HEK293T (cell line): ENCODE results near the gene ZNF710.

Experiments used
- FOXK2 ChIP-seq: fragments of 450-650 bp; IDR thresholded peaks from 2 replicates; pipeline ENCODE4 v1.6.1; 2016; ENCODE audit warnings: mild to moderate bottlenecking
- SP1 ChIP-seq: fragments of 450-650 bp; IDR thresholded peaks from 2 replicates; pipeline ENCODE4 v1.6.1; 2017

DNA sequence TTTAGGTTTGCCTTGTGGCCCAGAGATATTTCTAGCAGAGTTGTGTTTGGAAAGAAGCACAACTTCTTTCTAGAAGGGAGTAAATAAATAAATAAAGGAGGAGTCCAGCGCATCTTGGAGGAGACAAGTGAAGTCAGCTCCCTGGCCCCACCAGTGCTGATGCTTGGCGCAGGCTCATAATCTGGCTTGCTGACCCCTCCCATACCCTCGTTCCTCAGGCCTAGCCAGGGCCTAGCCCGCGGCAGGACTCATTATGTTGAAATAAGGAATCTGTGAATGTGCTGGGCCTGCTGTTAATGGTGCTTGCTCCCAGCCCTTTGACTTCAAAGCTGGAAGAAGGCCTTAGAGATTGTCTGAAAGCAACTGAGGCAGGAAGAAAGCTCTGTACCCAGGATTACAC, 3.1 kb downstream of the ZNF710 start:
- TF ChIP-seq SP1 (no peak), FOXK2 (no peak)
